ENCODE results near the gene ATAD3A. TPM values are rescaled to one million over a fixed set of nuclear protein-coding genes. Genes with fewer than 3 reads are reported as not detected.

Gene ATAD3A
- total RNA-seq, 1 donor from 2014 or later: 31.7 TPM

GRCh38 chr1:1537626-1538250, 25.8 kb downstream of the ATAD3A start:
- DNase-seq (ENCODE audit: extremely low spot score, unreplicated experiment): no peak
- Mint-ChIP-seq H3K4me1 (ENCODE audit: unreplicated experiment) (peaks cover 5% of the 10 kb centered on the region), H3K27ac (ENCODE audit: unreplicated experiment) (no peak overlapping the region), H3K4me3 (ENCODE audit: unreplicated experiment) (no peak overlapping the region), H3K36me3 (ENCODE audit: unreplicated experiment) (no peaks in the 10 kb centered on the region), H3K9me3 (ENCODE audit: unreplicated experiment) (no peaks in the 10 kb centered on the region), H3K27me3 (ENCODE audit: unreplicated experiment) (no peaks in the 10 kb centered on the region)
- TF ChIP-seq CTCF (IDR thresholded peaks at IDR 0.05): no peak

- no peak for DNase-seq (ENCODE audit: extremely low spot score, unreplicated experiment)
- no peak for TF ChIP-seq CTCF (IDR thresholded peaks at IDR 0.05)
- Mint-ChIP-seq H3K36me3 (ENCODE audit: unreplicated experiment) (no peaks in the 10 kb centered on the region), H3K4me3 (ENCODE audit: unreplicated experiment) (peak overlapping the region; percentile 75), H3K4me1 (ENCODE audit: unreplicated experiment) (peaks cover 5% of the 10 kb centered on the region), H3K27ac (ENCODE audit: unreplicated experiment) (no peak overlapping the region), H3K27me3 (ENCODE audit: unreplicated experiment) (no peaks in the 10 kb centered on the region), H3K9me3 (ENCODE audit: unreplicated experiment) (no peaks in the 10 kb centered on the region)
Observed at GRCh38 chr1:1538334-1538733, 26.4 kb downstream of the ATAD3A start.

- Mint-ChIP-seq H3K4me3 (ENCODE audit: unreplicated experiment) (peak overlapping the region; percentile 75), H3K9me3 (ENCODE audit: unreplicated experiment) (no peaks in the 10 kb centered on the region), H3K27me3 (ENCODE audit: unreplicated experiment) (no peaks in the 10 kb centered on the region), H3K27ac (ENCODE audit: unreplicated experiment) (no peak overlapping the region), H3K36me3 (ENCODE audit: unreplicated experiment) (no peaks in the 10 kb centered on the region), H3K4me1 (ENCODE audit: unreplicated experiment) (peaks cover 5% of the 10 kb centered on the region)
- no peak for DNase-seq (ENCODE audit: extremely low spot score, unreplicated experiment)
- TF ChIP-seq CTCF (IDR thresholded peaks at IDR 0.05): no peak
Observed at GRCh38 chr1:1538989-1539309, 27.0 kb downstream of the ATAD3A start.

GRCh38 chr1:1539310-1540089, 27.5 kb downstream of the ATAD3A start:
- Mint-ChIP-seq H3K9me3 (ENCODE audit: unreplicated experiment) (no peaks in the 10 kb centered on the region), H3K27me3 (ENCODE audit: unreplicated experiment) (no peaks in the 10 kb centered on the region), H3K4me1 (ENCODE audit: unreplicated experiment) (peaks cover 5% of the 10 kb centered on the region), H3K4me3 (ENCODE audit: unreplicated experiment) (peak overlapping the region; percentile 75), H3K36me3 (ENCODE audit: unreplicated experiment) (no peaks in the 10 kb centered on the region), H3K27ac (ENCODE audit: unreplicated experiment) (peak overlapping the region; percentile 47)
- no peak for DNase-seq (ENCODE audit: extremely low spot score, unreplicated experiment)
- no peak for TF ChIP-seq CTCF (IDR thresholded peaks at IDR 0.05)

GRCh38 chr1:1540090-1540817, 28.3 kb downstream of the ATAD3A start, which contains the start of gene TMEM240:
Gene TMEM240 (minus strand): TSS chr1:1540624. CDS start chr1:1540346, 278 bp downstream.
- Mint-ChIP-seq H3K36me3 (ENCODE audit: unreplicated experiment) (no peaks in the 10 kb centered on the region), H3K4me3 (ENCODE audit: unreplicated experiment) (peak within 1 kb of the TSS; percentile 75), H3K27ac (ENCODE audit: unreplicated experiment) (peak within 1 kb of the TSS; percentile 47), H3K9me3 (ENCODE audit: unreplicated experiment) (no peaks in the 10 kb centered on the region), H3K27me3 (ENCODE audit: unreplicated experiment) (no peaks in the 10 kb centered on the region), H3K4me1 (ENCODE audit: unreplicated experiment) (peaks cover 6% of the 10 kb centered on the region)
- peak; percentile 93 for DNase-seq (ENCODE audit: extremely low spot score, unreplicated experiment)
- no peak for TF ChIP-seq CTCF (IDR thresholded peaks at IDR 0.05)

Data from osteocyte (in vitro differentiated cells).